Tibial nerve (tissue), 4 donors: Measurements from ENCODE around the gene GCDH.

ENCODE experiments used
- EP300 ChIP-seq, 2 donors: sonication (generic); formaldehyde crosslinking; IDR thresholded peaks; one replicate each; pipeline ENCODE4 v1.6.1; 2017; ENCODE audit warnings: antibody characterized with exemption in 2 of 2, mild to moderate bottlenecking in 1 of 2
- POLR2A ChIP-seq, 2 donors: fragments of 450-650 bp; IDR thresholded peaks; one replicate each; pipeline ENCODE4 v1.6.1; 2017; ENCODE audit warnings: antibody characterized with exemption in 2 of 2, mild to moderate bottlenecking in 2 of 2, moderate library complexity in 2 of 2
- TF ChIP-seq, protein P1 (sequence below), 5 experiments: fragments of 200-600 bp in 3 of 5; fragments of 450-650 bp in 2 of 5; sonication (generic) in 3 of 5; IDR thresholded peaks; one replicate each; pipeline ENCODE4 v1.5.1; 2016 to 2019; ENCODE audit warnings: antibody characterized with exemption in 5 of 5, mild to moderate bottlenecking in 3 of 5, moderate library complexity in 2 of 5

DNA sequence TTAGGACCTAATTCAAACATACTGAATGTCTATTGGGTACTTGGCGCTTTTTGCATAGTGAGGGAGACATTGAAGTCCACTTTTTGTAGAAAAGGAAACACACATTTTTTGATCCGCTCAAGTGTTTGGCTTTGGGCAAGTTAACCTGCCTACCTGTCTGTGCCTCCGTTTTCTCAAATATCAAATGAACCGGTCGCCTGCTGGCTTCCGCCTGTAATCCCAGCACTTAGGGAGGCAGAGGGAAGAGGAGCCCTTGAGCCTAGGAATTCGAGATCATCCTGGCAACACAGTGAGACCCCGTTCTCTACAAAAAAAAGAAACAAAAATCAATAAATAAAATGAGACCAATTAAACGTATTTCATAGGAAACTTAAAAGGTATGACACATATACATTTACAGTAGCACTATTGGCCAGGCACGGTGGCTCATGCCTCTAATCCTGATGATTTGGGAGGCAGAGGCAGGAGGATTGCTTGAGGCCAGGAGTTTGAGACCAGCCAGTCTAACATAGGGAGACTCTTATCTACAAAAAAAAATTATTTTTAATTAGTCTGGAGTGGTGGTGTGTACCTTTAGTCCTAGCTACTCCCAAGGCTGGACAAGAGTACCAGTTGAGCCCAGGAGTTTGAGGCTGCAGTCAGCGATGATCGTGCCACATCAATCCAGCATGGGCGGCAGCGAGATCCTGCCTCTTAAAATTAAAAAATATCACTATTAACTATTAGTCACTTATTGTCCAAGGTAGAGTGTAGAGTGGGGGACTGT is 56.0 kb downstream of the GCDH start:
- TF ChIP-seq POLR2A (IDR thresholded peaks at IDR 0.05) (no peak), EP300 (IDR thresholded peaks at IDR 0.05) (no peak)
- TF ChIP-seq, protein P1, sequence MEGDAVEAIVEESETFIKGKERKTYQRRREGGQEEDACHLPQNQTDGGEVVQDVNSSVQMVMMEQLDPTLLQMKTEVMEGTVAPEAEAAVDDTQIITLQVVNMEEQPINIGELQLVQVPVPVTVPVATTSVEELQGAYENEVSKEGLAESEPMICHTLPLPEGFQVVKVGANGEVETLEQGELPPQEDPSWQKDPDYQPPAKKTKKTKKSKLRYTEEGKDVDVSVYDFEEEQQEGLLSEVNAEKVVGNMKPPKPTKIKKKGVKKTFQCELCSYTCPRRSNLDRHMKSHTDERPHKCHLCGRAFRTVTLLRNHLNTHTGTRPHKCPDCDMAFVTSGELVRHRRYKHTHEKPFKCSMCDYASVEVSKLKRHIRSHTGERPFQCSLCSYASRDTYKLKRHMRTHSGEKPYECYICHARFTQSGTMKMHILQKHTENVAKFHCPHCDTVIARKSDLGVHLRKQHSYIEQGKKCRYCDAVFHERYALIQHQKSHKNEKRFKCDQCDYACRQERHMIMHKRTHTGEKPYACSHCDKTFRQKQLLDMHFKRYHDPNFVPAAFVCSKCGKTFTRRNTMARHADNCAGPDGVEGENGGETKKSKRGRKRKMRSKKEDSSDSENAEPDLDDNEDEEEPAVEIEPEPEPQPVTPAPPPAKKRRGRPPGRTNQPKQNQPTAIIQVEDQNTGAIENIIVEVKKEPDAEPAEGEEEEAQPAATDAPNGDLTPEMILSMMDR (IDR thresholded peaks at IDR 0.05), result no peak
